GM19025 (cell line): ENCODE results near the gene RANBP17.

Experiments used
- ATAC-seq: cut with Tn5 transposase; IDR thresholded peaks from one replicate; pipeline ENCODE4 v1.9.1; 2021; ENCODE audit warnings: mild to moderate bottlenecking, low read depth, moderate library complexity; ENCODE audit not compliant: unreplicated experiment

The RANBP17 gene

DNA sequence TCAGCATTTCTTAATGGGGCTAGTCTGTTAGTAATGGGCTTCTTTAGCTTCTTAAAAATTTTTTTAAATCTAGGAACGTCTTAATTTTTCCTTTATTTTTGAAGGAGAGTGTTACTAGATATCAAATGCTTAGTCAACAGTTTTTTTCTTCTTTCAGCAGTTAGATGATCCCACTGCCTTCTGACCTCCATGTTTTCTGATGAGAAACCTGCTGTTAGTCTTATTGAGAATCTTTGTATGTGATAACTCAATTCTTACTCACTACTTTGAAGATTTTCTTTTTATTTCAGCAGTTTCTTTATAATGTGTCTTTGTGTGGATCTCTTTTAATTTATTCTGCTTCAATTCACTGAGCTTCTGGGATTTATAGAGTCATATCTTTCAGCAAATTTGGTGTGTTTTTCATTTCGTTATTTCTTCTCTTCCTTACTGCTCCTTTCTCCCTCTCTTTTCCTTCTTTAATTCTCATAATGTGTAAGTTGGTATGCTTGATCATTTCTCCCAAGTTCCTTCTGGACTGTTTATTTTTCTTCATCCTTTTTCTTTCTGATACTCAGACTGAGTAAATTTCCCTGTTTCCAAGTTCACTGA lies 205.8 kb downstream of the RANBP17 start:
- ATAC-seq, result no peak

DNA sequence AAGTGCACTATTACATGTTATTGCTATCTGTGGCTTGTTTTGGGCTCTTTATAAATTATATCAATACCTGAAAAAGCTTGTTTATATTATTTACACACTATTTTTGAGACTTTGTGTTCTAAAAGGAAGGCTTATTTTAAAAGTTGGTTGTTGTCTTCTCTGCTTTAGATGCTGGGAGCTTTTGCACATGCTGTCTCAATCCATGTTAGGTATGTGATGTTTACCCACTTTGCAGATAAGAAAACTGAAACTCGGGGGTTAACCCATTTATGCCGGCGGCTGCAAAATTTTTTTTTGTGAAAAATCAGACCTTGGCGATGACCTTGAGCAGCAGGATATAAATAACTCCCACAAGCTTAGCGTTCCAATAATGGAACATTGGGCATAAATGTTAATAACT lies 212.9 kb downstream of the RANBP17 start:
- no peak for ATAC-seq

DNA sequence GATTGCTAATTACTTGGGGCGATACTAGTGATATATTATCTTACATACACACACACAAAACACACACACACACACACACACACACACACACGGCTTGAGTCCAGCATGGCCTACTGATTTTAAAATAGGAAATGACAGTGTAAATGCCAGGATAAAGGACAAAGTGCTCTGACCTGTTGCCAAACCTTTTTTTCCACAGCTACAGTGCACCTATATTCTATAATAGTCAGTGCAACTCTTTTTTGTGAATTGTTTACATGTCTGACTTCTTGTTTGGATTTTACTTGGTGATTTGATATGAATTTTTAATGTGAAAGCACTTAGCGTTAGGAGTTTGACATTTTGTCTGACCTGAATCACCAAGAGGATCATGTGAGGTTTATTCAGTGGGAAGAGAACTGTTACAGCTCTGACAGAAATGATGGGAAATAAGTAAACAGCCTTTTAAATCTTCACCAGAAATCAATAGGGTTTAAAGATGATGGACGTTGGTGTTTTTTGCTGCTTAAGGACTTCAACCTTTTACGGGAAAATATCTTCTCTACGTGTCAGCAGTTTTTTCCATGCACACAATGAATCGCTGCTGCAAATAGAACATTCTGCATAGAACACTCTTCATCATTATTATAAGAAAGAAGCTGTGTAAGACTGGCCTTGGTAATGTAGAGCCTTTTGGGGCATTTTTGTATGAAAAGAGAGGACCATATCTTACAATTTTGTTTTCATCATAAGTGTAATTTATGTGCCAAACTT lies 218.5 kb downstream of the RANBP17 start:
- no peak for ATAC-seq

DNA sequence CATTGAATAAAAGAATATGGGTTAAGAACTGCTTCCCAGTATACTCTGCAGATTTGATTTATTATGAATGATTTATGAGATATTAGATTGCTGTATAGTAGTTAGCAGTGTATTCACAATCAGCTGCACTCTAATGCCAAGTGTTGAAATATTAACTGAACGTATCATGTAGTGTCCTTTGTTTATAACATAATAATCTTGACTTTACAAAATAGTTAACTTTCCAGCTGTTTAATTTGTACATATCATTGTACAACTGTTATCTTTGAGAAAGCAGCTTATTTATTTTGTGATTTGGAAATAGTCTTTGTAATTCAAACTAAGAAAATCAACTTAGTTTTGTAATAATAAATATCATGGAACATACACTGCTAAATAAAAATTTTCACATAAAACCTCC lies 219.5 kb downstream of the RANBP17 start:
- no peak for ATAC-seq

DNA sequence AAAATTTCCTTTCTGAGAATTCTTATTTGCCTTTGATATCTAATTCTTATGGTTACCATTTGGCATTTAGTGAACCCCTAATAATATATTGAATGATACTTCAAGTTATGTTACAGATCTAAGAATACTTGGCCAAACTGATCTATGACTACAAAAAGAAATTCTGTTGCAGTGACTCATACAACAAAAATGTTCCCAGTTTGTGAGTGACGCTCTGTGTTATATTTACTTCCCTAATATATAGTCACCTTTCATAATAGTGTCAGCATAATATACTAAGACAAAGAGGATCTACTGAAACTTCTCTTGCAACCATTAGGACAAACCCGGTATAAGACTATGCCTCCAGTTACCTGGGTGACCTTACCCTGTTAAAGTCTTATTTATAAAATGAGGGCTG lies 230.4 kb downstream of the RANBP17 start:
- ATAC-seq, result no peak

DNA sequence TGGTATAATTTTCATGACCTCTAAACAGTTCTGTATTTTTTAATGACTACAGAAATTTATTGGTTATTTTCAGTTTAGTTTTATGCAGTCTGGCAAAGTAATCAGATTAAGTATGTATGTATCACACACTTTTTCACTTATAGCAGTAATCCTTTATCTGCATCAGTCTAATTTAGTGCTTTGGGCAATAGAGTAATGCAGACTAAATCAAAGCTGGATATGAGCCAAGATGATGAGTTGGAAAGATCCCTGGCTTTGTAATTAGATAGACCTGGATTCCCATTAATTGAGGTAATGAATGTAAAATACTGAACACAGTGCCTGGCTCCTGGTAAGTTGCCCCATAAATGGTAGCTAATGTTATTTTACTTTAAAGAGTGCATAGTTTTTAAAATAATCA lies 231.8 kb downstream of the RANBP17 start:
- ATAC-seq, result no peak

DNA sequence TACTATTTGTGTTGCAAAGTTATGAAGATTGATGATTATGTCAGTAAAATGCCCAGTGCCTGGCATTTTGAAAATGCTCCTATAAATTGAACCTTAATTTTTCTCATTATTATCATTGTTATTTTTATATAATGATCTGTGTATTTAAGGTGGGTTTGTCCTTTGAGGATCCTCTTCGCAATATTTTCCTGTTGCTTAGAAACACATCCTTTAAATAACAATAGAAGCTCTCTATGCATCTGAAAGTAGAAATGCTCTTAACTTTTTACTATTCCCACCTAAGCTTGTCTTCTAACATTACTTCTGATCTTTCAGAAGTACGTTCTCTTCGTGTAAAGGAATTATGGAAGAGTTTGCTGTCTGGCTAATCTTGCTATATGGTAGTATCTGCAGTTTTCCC lies 232.5 kb downstream of the RANBP17 start:
- no peak for ATAC-seq

DNA sequence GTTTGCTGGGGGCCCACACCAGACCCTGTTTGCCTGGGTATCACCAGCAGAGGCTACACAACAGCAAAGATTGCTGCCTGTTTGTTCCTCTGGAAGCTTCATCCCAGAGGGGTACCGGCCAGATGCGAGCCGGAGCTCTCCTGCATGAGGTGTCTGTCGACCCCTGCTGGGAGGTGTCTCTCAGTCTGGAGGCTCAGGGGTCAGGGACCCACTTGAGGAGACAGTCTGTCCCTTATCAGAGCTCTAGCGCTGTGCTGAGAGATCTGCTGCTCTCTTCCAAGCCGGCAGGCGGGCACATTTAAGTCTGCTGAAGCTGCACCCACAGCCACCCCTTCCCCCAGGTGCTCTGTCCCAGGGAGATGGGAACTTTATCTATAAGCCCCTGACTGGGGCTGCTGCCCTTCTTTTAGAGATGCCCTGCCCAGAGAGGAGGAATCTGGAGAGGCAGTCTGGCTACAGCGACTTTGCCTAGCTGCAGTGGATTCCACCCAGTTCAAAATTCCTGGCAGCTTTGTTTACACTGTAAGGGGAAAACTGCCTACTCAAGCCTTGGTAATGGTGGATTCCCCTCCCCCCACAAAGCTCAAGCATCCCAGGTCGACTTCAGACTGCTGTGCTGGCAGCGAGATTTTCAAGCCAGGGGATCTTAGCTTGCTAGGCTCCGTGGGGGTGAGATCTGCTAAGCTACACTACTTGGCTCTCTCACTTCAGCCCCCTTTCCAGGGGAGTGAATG lies 241.2 kb downstream of the RANBP17 start:
- no peak for ATAC-seq

- ATAC-seq, result no peak
These were observed 245.9 kb downstream of the RANBP17 start for GRCh38 chr5:171107669-171108068.

GRCh38 chr5:171115519-171115918 lies 253.7 kb downstream of the RANBP17 start:
- no peak for ATAC-seq

- ATAC-seq, result no peak
These were observed 254.9 kb downstream of the RANBP17 start for GRCh38 chr5:171116719-171117118.

- ATAC-seq, result no peak
These were observed 259.3 kb downstream of the RANBP17 start for GRCh38 chr5:171120986-171121622.

- no peak for ATAC-seq
These were observed 259.8 kb downstream of the RANBP17 start for GRCh38 chr5:171121638-171122037.

DNA sequence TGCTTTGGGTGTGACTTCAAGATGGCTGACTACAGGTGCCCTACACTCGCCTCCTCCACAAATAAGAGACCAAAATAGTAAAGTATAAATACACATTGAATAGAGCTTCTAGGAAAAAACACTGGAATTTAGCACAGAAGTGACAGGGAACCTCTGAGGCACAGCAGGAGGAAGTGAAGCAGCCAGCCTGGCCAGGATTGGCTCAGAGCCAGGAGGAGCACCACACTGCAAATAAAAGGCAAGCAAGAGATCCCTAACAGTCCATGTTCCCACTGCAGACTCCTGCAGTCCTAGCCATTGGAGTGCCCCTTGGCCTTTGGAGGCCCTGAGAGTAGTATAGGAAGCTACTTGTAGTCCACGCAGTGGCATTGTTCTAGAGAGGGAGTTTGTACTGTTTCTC lies 260.6 kb downstream of the RANBP17 start:
- ATAC-seq, result no peak

- no peak for ATAC-seq
These were observed 261.6 kb downstream of the RANBP17 start for GRCh38 chr5:171123417-171123816.

DNA sequence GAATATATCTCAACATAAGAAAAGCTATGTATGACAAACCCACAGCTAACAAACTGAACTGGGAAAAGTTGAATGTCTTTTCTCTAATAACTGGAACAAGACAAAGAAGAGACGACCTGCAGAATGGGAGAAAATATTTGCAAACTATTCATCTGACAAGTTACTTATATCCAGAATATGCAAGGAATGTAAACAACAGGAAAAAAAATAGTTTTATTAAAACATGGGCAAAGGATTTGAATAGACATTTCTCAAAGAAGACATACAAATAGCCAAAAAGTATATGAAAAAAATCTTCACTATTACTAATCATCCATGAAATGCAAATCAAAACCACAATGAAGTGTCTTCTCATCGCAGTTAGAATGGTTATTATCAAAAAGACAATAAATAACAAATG lies 265.5 kb downstream of the RANBP17 start:
- ATAC-seq, result no peak

- no peak for ATAC-seq
These were observed 266.3 kb downstream of the RANBP17 start for GRCh38 chr5:171128136-171128535.

GRCh38 chr5:171129308-171129707 lies 267.5 kb downstream of the RANBP17 start:
- no peak for ATAC-seq

GRCh38 chr5:171131497-171131896 lies 269.7 kb downstream of the RANBP17 start:
- no peak for ATAC-seq

GRCh38 chr5:171137768-171138525 lies 276.1 kb downstream of the RANBP17 start:
- ATAC-seq, result no peak

- ATAC-seq, result no peak
These were observed 277.4 kb downstream of the RANBP17 start for GRCh38 chr5:171139227-171139626.
